CD14-positive monocyte (primary cell): ENCODE data around the gene DOCK1. TPM values are rescaled to one million over a fixed set of nuclear protein-coding genes. Genes with fewer than 3 reads are reported as not detected.
A peak's percentile ranks its signal among the peaks of the same experiment; 100 is the strongest.

Experiments
- DNase-seq, 3 donors: peaks; one replicate each; pipeline ENCODE4 v3.0.0-alpha.2; 2011 to 2022
- H2AFZ ChIP-seq: 2 replicates; pipeline ENCODE4 v1.6.0; 2012; ENCODE audit warnings: mild to moderate bottlenecking, low read depth, low read length, inconsistent platforms; ENCODE audit not compliant: insufficient read depth, poor library complexity, severe bottlenecking
- H3K27ac ChIP-seq, 2 donors: 1 replicate in 1 of 2; 2 replicates in 1 of 2; pipeline ENCODE4 v1.5.1; 2012 to 2013; ENCODE audit warnings: low read length in 2 of 2, control low read depth in 1 of 2, inconsistent platforms in 1 of 2, low read depth in 1 of 2, mild to moderate bottlenecking in 1 of 2
- H3K27me3 ChIP-seq, 2 donors: one replicate each; pipeline versions ENCODE4 v1.6.0 to v1.6.1; 2011 to 2013; ENCODE audit warnings: low read length in 2 of 2; ENCODE audit not compliant: control insufficient read depth in 2 of 2, insufficient read depth in 2 of 2
- H3K36me3 ChIP-seq, 2 donors: replicated peaks in 1 of 2; 1 replicate in 1 of 2; 2 replicates in 1 of 2; pipeline versions ENCODE4 v1.5.1 to v1.6.1; 2012 to 2013; ENCODE audit warnings: low read length in 2 of 2, control low read depth in 1 of 2, inconsistent platforms in 1 of 2, mild to moderate bottlenecking in 1 of 2; ENCODE audit not compliant: insufficient read depth in 2 of 2, control insufficient read depth in 1 of 2
- H3K4me1 ChIP-seq, 2 donors: 1 replicate in 1 of 2; 2 replicates in 1 of 2; pipeline versions ENCODE4 v1.5.1 to v1.6.1; 2012 to 2013; ENCODE audit warnings: low read length in 2 of 2, control low read depth in 1 of 2, inconsistent platforms in 1 of 2, mild to moderate bottlenecking in 1 of 2, moderate library complexity in 1 of 2; ENCODE audit not compliant: insufficient read depth in 2 of 2, control insufficient read depth in 1 of 2
- H3K4me2 ChIP-seq: replicated peaks from 2 replicates; pipeline ENCODE3; 2012; ENCODE audit warnings: low read length, moderate library complexity, mild to moderate bottlenecking; ENCODE audit not compliant: poor library complexity, severe bottlenecking; ENCODE audit errors: extremely low read depth
- H3K4me3 ChIP-seq, 3 experiments: fragments of 200-600 bp in 1 of 3; sonication (generic) in 1 of 3; replicated peaks in 1 of 3; 1 replicate in 2 of 3; 2 replicates in 1 of 3; pipeline ENCODE4 v1.5.1; 2011 to 2013; ENCODE audit warnings: low read length in 3 of 3, mild to moderate bottlenecking in 3 of 3, control low read depth in 2 of 3, low read depth in 2 of 3, inconsistent platforms in 1 of 3, moderate library complexity in 1 of 3
- H3K79me2 ChIP-seq: 2 replicates; pipeline ENCODE4 v1.6.0; 2012; ENCODE audit warnings: mild to moderate bottlenecking, control low read depth, inconsistent platforms, low read length, moderate library complexity; ENCODE audit not compliant: insufficient read depth
- H3K9ac ChIP-seq: 2 replicates; pipeline ENCODE4 v1.6.0; 2017; ENCODE audit warnings: low read length, mild to moderate bottlenecking; ENCODE audit not compliant: insufficient read depth, poor library complexity, severe bottlenecking
- H3K9me3 ChIP-seq, 2 donors: replicated peaks in 1 of 2; 1 replicate in 1 of 2; 2 replicates in 1 of 2; pipeline versions ENCODE4 v1.5.1 to v1.6.1; 2012 to 2013; ENCODE audit warnings: low read length in 2 of 2, control low read depth in 1 of 2; ENCODE audit not compliant: control insufficient read depth in 1 of 2, insufficient read depth in 1 of 2
- H4K20me1 ChIP-seq: 2 replicates; pipeline ENCODE4 v1.6.0; 2012; ENCODE audit warnings: mild to moderate bottlenecking, low read length, control low read depth, moderate library complexity; ENCODE audit not compliant: insufficient read depth
- H3K27ac Mint-ChIP-seq, 7 donors: one replicate each; pipeline ENCODE4 v1.8.0; 2020; ENCODE audit warnings: mild to moderate bottlenecking in 7 of 7, mixed read lengths in 7 of 7, moderate library complexity in 6 of 7, inconsistent platforms in 2 of 7
- H3K27me3 Mint-ChIP-seq, 3 donors: one replicate each; pipeline ENCODE4 v1.8.0; 2021 to 2022; ENCODE audit warnings: low read depth in 3 of 3, mild to moderate bottlenecking in 3 of 3, mixed read lengths in 3 of 3, moderate library complexity in 3 of 3, inconsistent platforms in 1 of 3
- H3K36me3 Mint-ChIP-seq, 2 donors: one replicate each; pipeline ENCODE4 v1.8.0; 2020; ENCODE audit warnings: mixed read lengths in 2 of 2, inconsistent platforms in 1 of 2, mild to moderate bottlenecking in 1 of 2
- H3K4me1 Mint-ChIP-seq: one replicate; pipeline ENCODE4 v1.8.0; 2020; ENCODE audit warnings: mild to moderate bottlenecking, mixed read lengths
- H3K4me3 Mint-ChIP-seq, 2 donors: one replicate each; pipeline ENCODE4 v1.8.0; 2020; ENCODE audit warnings: mild to moderate bottlenecking in 2 of 2, mixed read lengths in 2 of 2, moderate library complexity in 1 of 2
- H3K9me3 Mint-ChIP-seq, 7 donors: one replicate each; pipeline ENCODE4 v1.8.0; 2020 to 2022; ENCODE audit warnings: mixed read lengths in 7 of 7, mild to moderate bottlenecking in 6 of 7, moderate library complexity in 6 of 7, inconsistent platforms in 2 of 7
- CTCF ChIP-seq: fragments of 200-600 bp; IDR thresholded peaks from one replicate; pipeline ENCODE4 v1.8.0; 2022; ENCODE audit warnings: antibody characterized with exemption, mild to moderate bottlenecking
- WGBS: methylation state at CpG from one replicate; pipeline ENCODE4 v1.1.5; 2013; ENCODE audit warnings: missing lambda C conversion rate; ENCODE audit not compliant: insufficient coverage; 5-methylcytosine and 5-hydroxymethylcytosine counted together
- intact Hi-C, 2 donors: fragments of 100-400 bp; cut with micrococcal nuclease; formaldehyde crosslinking; loops; one replicate each; pipeline versions ENCODE4 v1.15.0 to v1.15.1; 2023
- polyA plus RNA-seq, 3 donors: library from polyadenylated mRNA; depleted of rRNA in 1 of 3; unstranded in 2 of 3; stranded (reverse) in 1 of 3; fragments of 300-500 nt in 2 of 3; fragments of >200 nt in 1 of 3; fragmentation: Illumina TruSeq in 2 of 3; gene quantifications; 1 replicate in 2 of 3; 2 replicates in 1 of 3; pipeline ENCODE4 v1.2.3, GENCODE V29; 2012 to 2021

Gene DOCK1
- polyA plus RNA-seq, 3 donors: 0.31 to 0.35 TPM; not detected in 1

- no peak overlapping the region for H3K9ac ChIP-seq
- Mint-ChIP-seq H3K27me3 (peaks cover 0 to 5% (median 0%) of the 10 kb centered on the region in 3 donors), H3K9me3 (peaks cover 0 to 2% (median 0%) of the 10 kb centered on the region in 7 donors), H3K4me3 (no peak overlapping the region), H3K4me1 (no peaks in the 10 kb centered on the region), H3K36me3 (no peaks in the 10 kb centered on the region), H3K27ac (peak overlapping the region in 1 of 7 donors; percentile 50)
- H4K20me1 ChIP-seq: no peaks in the 10 kb centered on the region
- H3K9me3 ChIP-seq: no peaks in the 10 kb centered on the region
- intact Hi-C loops: no loop called here
- no peak overlapping the region for H3K4me3 ChIP-seq
- DNase-seq: no peak
- no peak overlapping the region for H3K27ac ChIP-seq
- WGBS: 100% methylated on average over 2 of the region's 5 CpGs
- no peak overlapping the region for H2AFZ ChIP-seq
- no peak for TF ChIP-seq CTCF
- no peak overlapping the region for H3K4me2 ChIP-seq
- H3K27me3 ChIP-seq: no peaks in the 10 kb centered on the region
- no peaks in the 10 kb centered on the region for H3K79me2 ChIP-seq
- no peaks in the 10 kb centered on the region for H3K4me1 ChIP-seq
- H3K36me3 ChIP-seq: no peaks in the 10 kb centered on the region
Observed at GRCh38 chr10:127034790-127035189, 129.6 kb downstream of the DOCK1 start.

- H3K36me3 ChIP-seq: no peaks in the 10 kb centered on the region
- H3K4me2 ChIP-seq: no peak overlapping the region
- Mint-ChIP-seq H3K27ac (no peak overlapping the region), H3K9me3 (peaks cover 0 to 2% (median 0%) of the 10 kb centered on the region in 7 donors), H3K27me3 (peaks cover 0 to 5% (median 0%) of the 10 kb centered on the region in 3 donors), H3K36me3 (no peaks in the 10 kb centered on the region), H3K4me3 (no peak overlapping the region), H3K4me1 (no peaks in the 10 kb centered on the region)
- H3K9me3 ChIP-seq: no peaks in the 10 kb centered on the region
- H3K4me3 ChIP-seq: no peak overlapping the region
- H4K20me1 ChIP-seq: no peaks in the 10 kb centered on the region
- H3K27me3 ChIP-seq: no peaks in the 10 kb centered on the region
- no peak overlapping the region for H3K27ac ChIP-seq
- TF ChIP-seq CTCF: no peak
- no peak for DNase-seq
- H3K4me1 ChIP-seq: no peaks in the 10 kb centered on the region
- intact Hi-C loops: no loop called here
- no peaks in the 10 kb centered on the region for H3K79me2 ChIP-seq
- no peak overlapping the region for H2AFZ ChIP-seq
- H3K9ac ChIP-seq: no peak overlapping the region
- WGBS: 92% methylated on average over 4 of the region's 4 CpGs
Observed at GRCh38 chr10:127035827-127036226, 130.6 kb downstream of the DOCK1 start.
